LHCN-M2 (cell line): ENCODE results near the gene NDC1. TPM values are rescaled to one million over a fixed set of nuclear protein-coding genes. Genes with fewer than 3 reads are reported as not detected.
"Not testable (repeated sequence)": the region's sequence is repeated elsewhere in the genome, so short reads cannot be mapped to it uniquely, and the experiment has no call there.

Experiments used
- DNase-seq: peaks from one replicate; pipeline ENCODE4 v3.0.0-alpha.2; 2012; ENCODE audit warnings: low read depth
- total RNA-seq: library from RNA; depleted of rRNA; stranded (reverse); fragments of >200 nt; gene quantifications from 2 replicates; pipeline ENCODE4 v1.2.3, GENCODE V29; 2014

The NDC1 gene
- total RNA-seq, 1 experiment from 2014 or later = 42.0 TPM

DNA sequence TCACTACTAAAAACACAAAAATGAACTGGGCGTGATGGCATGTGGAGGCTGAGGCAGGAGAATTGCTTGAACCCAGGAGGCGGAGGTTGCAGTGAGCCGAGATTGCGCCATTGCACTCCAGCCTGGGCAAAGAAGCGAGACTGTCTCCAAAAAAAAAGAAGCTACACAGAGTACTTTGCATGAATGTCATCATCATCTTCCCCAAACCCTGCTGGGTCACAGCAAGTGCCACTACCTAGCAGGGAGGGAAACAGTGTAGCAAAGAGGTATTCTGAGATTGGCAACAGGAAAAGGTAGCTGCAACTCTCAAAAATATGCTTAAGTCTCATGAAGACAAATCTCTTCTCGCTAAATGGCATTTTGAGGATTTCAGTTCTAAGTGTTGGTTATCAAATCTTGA, 12.8 kb downstream of the NDC1 start:
- DNase-seq = no peak

DNA sequence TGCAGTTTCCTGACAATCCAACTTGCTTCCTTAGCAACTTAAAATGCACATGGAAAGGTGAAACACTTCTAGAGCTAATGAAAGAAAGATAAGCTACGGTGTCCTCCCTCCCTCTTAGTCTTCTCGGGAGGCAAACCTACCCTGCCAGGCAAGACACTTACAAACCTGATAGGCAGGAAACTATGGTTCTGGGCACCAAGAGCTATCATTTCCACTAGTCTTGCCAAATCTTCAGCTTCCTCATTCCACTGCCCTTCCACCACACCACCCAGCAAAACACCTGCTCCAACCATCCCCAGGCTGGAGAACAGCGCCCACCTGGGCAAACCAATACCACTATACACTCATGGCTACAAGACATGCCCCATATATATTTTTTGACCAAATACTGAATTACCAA, 15.2 kb downstream of the NDC1 start:
- no peak for DNase-seq

DNA sequence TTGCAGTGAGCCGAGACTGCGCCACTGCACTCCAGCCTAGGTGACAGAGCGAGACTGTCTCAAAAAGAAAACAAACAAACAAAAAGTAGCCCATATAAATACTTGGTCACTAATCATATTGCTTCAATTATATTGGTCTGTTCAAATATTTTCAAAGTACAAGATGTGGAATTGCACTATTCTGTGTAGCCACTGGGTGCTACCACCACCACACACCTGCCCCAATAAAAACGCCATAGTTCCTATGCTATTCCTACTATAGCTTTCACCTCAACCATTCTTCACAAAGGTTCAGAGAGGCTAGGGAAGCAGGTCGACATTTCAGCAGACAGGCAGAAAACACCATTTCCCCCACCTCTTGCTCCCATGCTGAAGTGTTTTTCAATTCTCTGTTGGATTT, 16.7 kb downstream of the NDC1 start:
- no peak for DNase-seq

DNA sequence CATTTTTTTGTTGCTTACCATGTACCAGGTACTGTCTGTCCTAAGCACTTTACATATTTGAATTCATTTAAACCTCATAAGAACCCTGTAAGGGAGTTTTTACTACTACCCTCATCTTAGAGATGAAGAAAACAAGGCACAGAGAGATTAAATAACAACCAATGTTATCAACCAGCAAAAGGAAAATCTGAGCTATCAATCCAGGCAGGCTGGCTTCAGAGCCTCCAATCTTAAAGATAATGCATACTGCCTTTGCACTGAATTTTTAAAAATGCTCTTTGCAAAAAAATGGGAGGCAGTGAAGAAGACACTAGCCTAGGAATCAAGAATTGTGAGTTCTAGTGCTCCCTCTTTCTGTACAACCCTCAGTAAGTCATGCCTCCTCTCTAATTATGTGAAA, 18.7 kb downstream of the NDC1 start:
- no peak for DNase-seq

DNA sequence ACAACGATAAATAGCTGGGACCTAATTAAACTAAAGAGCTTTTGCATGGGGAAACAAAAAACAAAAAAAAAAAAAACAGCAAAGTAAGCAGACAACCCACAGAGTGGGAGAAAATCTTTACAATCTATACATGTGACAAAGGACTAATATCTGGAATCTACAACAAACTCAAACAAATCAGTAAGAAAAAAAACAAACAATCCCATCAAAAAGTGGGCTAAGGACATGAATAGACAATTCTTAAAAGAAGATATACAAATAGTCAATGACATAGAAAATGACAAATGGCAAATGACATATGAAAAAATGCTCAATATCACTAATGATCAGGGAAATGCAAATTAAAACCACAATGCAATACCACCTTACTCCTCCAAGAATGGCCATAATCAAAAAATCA, 21.5 kb downstream of the NDC1 start:
- DNase-seq = not testable (repeated sequence)

DNA sequence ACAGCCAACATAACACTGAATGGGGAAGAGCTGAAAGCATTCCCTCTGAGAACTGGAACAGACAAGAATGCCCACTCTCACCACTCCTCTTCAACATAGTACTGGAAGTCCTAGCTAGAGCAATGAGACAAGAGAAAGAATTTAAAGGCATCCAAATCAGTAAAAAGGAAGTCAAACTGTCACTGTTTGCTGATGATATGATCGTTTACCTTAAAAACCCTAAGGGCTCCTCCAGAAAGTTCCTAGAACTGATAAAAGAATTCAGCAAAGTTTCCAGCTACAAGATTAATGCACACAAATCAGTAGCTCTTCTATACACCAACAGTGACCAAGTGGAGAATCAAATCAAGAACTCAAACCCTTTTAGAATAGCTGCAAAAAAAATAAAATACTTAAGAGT, 22.6 kb downstream of the NDC1 start:
- DNase-seq = not testable (repeated sequence)

DNA sequence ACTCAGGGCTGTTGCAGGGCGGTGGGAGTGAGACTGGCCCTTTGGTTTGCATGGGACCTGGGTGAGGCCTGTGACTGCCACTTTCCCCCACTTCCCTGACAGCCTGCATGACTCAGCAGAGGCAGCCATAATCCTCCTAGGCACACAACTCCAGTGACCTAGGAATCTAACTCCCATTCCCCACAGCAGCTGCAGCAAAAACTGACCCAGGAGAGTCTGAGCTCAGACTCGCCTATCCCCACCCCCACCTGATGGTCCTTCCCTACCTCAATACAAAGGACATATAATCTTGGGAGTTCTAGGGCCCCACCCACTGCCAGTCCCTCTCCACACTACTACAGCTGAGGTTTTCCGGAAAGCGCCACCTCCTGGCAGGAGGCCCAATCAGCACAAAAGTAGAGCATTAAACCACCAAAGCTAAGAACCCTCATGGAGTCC, 26.7 kb downstream of the NDC1 start:
- DNase-seq = peak; percentile 23

DNA sequence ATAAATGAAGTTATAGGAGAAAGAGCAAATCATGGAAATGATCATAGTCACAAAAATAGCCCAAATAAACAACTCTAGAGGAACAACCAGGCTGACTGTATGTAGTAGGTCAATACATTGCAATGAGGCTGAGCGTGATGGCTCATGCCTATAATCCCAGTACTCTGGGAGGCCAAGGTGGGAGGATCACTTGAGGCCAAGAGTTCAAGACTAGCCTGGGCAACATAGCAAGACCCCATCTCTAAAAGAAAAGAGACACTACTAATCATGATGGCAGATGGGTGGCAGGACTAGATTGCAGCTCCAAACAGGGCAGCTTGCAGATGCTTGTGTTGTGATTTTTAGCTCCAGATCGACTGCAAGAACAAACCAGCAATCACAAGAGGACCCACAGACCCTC, 27.6 kb downstream of the NDC1 start:
- DNase-seq = no peak

DNA sequence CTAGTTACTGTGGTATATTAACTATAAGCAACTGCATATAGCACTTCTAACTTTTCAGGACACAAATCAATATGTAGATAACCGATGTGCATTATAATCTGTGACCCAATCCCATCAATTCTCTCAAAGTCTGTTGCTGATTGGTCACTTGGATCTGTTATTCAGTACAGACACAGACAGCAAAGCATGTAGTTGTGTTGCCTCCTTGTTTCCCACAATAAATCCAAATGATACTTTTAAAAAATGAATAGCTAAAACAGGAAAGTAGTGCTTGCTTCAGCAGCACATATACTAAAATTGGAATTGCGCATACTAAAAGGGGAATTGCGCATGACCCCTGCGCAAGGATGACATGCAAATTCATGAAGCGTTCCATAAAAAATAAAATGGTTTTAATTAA, 28.1 kb downstream of the NDC1 start:
- no peak for DNase-seq

DNA sequence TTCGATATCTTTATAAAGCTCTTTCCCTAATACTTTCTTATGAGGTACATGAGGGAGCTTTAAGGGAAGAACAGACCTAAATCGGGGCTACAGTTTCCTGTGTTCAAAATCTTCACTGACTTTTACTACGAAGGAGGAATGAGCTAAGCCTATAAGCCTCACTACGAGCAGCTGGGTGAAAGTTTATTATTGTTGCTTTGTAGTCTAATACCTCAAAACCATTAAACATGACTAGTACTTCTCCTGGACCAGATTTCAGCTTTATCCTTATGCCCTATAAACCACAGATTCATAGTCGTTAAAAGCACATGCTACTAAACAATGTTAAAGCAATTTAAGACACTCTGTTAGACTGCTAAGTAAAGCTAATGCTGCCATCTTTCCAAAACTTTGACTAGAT, 30.2 kb downstream of the NDC1 start:
- DNase-seq = peak; percentile 83

DNA sequence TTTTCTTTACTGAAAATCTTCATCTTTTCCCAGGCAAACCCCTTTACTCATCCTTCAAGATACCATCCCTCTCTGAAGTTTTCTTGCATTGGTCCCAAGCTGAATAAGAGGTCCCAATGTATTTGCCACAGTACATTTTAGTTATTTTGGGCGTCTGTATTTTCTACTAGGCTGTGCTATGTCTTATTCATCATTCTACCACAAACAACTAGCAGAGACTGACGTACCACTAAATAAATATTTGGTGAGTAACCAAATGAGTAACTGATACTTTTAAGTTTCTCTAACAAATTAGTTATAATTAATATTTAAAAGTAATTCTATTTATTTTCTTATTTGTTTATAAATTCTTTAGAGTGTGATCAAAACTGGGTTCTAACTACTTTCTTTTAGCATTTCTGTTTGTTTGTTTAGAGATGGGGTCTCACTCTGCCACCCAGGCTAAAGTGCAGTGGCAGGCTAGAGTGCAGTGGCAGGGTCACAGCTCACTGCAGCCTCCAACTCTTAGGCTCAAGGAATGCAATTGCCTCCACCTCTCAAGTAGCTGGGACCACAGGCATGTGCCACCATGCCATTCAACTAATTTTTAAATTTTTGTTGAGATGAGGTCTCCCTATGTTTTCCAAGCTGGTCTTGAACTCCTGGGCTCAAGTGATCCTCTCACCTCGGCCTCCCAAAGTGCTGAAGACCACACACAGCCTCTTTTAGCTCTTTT, 33.1 kb downstream of the NDC1 start:
- DNase-seq = peak; percentile 27

DNA sequence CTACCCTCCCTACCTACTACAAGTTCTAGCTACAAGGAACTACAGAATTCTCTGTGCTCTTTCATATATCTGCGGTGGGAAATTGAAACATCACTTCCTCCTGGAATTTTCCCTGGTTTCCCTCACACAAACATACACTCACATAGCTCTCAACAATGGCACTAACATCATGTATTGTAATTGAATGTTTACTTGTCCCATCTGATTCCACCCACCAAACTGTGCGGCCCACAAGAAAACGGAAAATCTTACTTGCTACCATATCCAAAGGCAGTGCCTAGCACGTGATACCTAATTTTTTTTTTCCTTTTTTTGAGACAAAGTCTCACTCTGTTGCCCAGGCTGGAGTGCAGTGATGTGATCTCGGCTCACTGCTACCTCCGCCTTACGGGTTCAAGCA, 33.9 kb downstream of the NDC1 start:
- no peak for DNase-seq

DNA sequence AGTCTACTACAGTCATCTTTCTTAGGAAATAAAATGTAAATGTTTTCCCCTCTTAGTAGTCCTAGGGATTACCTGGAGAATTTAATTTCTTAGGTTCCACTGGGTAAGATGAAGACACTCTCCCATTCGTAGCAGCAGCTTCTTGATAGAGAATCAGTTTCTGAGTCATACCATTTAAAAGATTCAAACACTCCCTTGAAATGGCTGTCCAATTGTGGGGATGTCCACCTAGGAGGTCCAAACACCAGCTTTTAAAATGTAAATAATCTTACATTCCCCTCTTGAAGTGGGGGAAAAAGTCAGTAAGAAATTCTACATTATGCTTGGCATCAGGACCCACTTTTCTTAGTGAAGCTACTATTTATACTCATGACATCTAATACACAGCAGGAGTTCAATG, 37.5 kb downstream of the NDC1 start:
- no peak for DNase-seq

DNA sequence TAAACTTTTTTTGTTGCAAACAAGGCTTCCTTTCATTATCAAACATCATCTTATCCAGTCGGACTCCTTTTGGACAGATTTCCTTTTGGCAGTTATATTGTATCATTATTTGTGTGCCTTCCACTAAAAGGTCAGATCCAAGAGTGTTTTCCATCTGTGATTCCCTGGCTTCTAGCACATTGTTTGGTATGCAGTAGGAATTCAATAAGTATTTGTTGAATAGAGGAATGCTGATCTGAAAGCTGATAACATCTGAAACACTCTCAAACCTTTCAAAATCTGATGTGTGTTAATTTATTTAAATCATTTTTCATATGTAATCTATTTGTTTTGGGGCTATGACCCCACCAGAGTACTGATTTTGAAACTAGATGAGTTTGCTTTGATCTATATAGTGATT, 39.0 kb downstream of the NDC1 start:
- DNase-seq = no peak

DNA sequence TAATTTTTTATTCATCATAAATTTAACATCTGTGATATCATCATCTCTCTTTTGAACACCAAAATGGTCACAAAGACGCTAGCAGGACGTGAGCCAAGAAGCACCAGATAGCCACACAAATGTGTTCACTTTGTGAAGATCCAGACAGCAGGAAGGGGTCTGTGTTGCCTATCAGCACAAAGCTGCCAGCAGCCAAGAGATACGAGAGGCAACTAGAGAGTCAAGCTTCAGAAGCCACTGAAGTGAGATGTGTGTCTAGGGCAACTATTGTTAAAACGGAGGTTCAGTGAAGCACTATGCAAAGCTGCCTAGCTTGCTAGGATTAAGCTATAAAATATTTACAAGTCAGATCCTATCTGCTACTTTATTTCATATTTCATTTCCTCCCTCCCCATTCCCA, 45.3 kb downstream of the NDC1 start:
- DNase-seq = no peak

DNA sequence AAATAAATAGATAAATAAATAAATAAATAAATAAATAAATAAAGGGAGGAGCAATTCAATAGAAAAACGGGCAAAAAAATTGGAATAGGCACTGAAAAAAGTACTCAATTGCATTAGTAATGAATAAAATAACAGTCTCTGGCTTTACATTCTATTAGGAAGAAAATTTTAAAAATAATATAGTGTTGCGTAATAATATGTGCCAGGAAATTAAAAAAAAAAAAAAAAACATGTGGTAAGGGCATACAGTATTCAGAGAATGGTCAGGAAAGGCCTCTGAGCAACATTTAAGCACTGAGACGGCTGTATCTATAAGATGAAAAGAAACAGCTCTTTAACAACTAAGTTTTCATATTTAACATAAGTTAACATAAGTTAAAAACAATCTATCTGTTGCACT, 50.4 kb downstream of the NDC1 start:
- no peak for DNase-seq

DNA sequence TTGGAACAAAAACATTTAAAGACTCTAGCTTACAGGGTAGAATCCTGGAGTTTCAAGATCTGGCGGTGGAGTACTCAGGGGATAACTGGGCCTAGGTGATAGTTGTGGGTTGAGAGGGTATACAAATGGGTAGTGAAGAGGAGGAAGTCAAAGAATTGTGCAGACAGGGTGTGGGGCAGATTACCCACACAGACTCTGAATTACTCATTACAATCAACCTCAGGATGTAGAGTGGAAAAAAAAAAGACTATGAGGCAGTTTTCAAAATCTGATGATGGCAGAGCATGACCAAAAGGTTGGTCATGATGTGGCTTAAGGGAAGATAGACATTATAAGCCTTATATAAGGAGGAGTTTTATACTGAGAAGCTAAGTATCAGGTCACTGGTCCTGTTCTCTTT, 55.0 kb downstream of the NDC1 start:
- DNase-seq = peak; percentile 13

DNA sequence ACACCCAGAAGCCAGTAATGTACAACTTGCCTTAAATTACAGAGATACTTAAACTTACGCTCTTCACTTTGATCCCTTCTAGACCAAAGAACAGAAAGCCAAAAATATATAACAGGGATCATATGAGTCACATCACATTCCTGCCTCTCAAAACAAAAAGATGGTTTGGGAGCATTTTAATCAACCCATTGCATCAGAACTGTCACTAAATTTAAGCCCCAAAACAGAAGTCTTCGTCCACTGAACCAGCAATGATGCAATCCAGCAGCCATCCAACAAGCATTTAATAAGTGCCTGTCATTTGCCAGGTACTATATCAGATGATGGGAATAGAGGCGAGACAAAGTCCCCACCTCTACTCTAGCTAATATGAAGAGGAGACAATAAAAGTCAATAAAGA, 56.4 kb downstream of the NDC1 start:
- peak; percentile 57 for DNase-seq

DNA sequence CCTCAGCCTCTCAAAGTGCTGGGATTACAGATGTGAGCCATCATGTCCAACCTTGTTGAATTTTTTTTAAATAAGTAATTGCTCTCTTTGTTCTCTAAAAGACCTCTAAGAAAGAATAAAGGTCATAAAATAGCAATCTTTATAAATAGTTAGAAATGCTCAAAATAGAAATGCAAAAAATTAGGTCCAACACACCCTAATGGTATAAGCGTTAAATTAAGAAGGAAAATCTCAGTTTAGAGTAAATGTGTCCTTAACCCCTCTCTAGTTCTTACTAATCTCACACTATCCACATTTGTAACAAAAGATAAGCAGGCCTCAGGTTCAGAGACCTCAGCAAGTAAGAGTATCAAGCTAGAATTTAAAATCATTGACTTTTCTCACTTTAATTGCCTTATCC, 60.8 kb downstream of the NDC1 start:
- no peak for DNase-seq

DNA sequence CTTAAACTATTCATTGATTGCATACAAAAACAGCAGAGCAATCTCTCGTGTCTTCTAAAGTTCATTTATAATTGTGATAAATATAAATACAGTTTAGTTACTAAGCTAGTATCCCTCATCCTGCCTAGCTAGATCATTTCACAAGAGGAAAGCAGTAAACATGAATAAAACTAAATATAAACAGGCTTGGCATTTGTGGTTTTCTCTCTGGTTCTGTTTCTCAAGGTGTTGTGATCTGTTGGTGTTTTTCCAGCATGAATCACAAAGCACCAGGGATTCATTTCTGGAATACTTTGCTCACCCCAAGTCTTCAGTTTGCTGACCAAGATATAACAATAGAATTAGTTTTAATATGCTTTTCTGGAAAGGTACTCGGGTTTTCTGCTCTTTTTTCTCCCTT, 66.4 kb downstream of the NDC1 start:
- peak; percentile 88 for DNase-seq

DNA sequence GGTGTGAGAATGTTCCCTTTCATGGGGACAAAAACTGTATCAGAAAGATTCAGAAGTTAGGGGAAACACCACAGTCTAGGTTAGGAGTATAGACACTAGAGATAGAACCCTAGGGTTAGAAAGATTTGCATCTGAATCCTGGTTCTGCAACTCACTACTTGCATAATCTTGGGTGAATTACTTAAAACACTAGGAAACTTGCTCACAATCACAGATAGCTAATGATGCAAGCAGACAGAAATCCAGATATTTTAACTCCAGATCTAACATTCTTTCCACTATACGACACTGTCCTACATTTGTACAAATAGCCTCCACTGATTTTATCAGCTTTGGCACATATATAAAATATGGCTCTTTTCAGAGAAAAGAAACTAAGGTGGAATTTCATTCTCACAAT, 68.3 kb downstream of the NDC1 start:
- no peak for DNase-seq

DNA sequence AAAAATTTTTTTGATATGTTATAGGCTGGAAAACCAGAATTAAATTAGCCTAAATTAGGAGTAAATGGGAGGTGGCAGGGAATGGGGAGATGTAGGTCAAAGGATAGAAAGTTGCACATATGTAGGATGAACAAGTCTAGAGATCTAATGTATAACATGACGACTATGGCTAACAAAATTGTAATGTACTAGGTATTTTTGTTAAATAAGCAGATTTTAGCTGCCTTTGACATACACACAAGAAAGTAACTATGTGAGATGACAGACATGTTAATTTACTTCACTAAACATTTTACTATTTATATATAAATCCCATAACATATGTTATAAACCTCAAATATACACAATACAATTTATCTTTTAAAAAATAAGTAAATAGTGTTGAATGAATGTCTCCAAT, 68.9 kb downstream of the NDC1 start:
- DNase-seq = no peak

DNA sequence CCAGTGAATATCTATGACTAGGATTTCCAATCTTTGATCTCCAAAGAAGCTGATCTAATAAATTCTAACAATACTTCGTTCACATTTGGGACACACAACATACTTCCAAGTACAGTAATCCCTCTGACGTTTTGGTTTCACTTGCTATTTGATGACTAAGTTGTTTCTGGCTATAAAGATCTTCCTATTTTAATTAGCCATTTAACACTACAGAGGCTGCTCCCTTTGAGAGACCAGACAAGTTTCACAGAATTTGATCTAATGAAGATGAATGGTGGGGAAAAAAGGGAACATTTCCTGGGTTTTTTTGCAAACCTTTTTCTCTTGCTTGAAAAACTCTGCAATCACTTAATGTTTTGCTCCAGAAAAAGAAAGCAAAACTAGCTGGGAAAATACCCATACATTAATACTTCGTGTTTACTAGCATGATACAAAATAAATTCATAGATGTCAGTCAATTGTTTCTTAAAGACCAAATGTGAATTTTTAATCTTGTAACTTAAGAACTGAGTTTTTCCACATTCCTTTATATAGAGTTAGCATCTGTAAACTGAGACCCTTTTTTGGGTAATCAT, 71.2 kb downstream of the NDC1 start:
- peak; percentile 42 for DNase-seq
